Nephron (organoid): ENCODE results near the gene S100A16.
A peak's percentile ranks its signal among the peaks of the same experiment; 100 is the strongest.

Experiments used
- H3K27ac Mint-ChIP-seq, 3 experiments: 2 replicates each; pipeline ENCODE4 v1.8.0; 2020; ENCODE audit warnings: mixed read lengths in 3 of 3, mild to moderate bottlenecking in 2 of 3, moderate library complexity in 1 of 3
- H3K27me3 Mint-ChIP-seq: 2 replicates; pipeline ENCODE4 v1.8.0; 2021; ENCODE audit warnings: low read depth, mild to moderate bottlenecking, moderate library complexity, mixed read lengths
- H3K36me3 Mint-ChIP-seq: 2 replicates; pipeline ENCODE4 v1.8.0; 2020; ENCODE audit warnings: low read depth, mixed read lengths
- H3K4me1 Mint-ChIP-seq: 2 replicates; pipeline ENCODE4 v1.8.0; 2020; ENCODE audit warnings: mixed read lengths
- H3K4me3 Mint-ChIP-seq, 3 experiments: 2 replicates each; pipeline ENCODE4 v1.8.0; 2020; ENCODE audit warnings: mild to moderate bottlenecking in 3 of 3, mixed read lengths in 3 of 3, moderate library complexity in 2 of 3
- H3K9me3 Mint-ChIP-seq: 2 replicates; pipeline ENCODE4 v1.8.0; 2020; ENCODE audit warnings: mixed read lengths
- TF ChIP-seq, protein P1 (sequence below), 3 experiments: fragments of 200-600 bp; sonication (generic); IDR thresholded peaks; one replicate each; pipeline ENCODE4 v1.5.0; 2021; ENCODE audit warnings: antibody characterized with exemption in 3 of 3; ENCODE audit not compliant: unreplicated experiment in 3 of 3

S100A16 gene

DNA sequence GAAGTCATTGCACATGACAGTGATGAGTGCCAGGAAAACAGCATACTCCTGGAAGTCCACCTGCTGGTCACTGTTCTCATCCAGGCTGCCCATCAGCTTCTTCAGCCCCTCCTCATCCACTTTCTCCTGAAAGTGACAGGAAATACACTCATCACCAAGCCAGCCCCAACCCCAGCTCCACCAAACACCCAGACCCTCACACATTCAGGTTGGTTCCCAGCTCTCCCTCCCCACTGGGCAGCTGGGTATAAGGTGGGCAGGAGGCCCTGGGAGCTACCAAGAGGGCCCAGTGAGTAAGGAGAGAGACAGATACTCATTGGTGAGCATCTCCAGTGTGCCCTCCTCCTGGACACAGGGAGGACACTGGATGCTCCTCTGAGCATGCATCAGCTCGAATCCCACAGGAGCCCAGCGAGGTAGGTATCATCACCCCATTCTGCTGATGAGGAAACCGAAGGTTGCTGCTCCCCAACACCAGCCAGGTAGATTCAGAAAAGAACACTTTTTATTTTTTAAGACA lies 51.4 kb downstream of the S100A16 start:
- Mint-ChIP-seq H3K9me3 (no peaks in the 10 kb centered on the region), H3K4me3 (no peak overlapping the region), H3K27ac (no peak overlapping the region), H3K4me1 (peaks cover 21% of the 10 kb centered on the region), H3K27me3 (no peaks in the 10 kb centered on the region), H3K36me3 (no peaks in the 10 kb centered on the region)
- TF ChIP-seq, protein P1, sequence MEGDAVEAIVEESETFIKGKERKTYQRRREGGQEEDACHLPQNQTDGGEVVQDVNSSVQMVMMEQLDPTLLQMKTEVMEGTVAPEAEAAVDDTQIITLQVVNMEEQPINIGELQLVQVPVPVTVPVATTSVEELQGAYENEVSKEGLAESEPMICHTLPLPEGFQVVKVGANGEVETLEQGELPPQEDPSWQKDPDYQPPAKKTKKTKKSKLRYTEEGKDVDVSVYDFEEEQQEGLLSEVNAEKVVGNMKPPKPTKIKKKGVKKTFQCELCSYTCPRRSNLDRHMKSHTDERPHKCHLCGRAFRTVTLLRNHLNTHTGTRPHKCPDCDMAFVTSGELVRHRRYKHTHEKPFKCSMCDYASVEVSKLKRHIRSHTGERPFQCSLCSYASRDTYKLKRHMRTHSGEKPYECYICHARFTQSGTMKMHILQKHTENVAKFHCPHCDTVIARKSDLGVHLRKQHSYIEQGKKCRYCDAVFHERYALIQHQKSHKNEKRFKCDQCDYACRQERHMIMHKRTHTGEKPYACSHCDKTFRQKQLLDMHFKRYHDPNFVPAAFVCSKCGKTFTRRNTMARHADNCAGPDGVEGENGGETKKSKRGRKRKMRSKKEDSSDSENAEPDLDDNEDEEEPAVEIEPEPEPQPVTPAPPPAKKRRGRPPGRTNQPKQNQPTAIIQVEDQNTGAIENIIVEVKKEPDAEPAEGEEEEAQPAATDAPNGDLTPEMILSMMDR (IDR thresholded peaks at IDR 0.05; ENCODE audit: unreplicated experiment in 3 of 3), result no peak

DNA sequence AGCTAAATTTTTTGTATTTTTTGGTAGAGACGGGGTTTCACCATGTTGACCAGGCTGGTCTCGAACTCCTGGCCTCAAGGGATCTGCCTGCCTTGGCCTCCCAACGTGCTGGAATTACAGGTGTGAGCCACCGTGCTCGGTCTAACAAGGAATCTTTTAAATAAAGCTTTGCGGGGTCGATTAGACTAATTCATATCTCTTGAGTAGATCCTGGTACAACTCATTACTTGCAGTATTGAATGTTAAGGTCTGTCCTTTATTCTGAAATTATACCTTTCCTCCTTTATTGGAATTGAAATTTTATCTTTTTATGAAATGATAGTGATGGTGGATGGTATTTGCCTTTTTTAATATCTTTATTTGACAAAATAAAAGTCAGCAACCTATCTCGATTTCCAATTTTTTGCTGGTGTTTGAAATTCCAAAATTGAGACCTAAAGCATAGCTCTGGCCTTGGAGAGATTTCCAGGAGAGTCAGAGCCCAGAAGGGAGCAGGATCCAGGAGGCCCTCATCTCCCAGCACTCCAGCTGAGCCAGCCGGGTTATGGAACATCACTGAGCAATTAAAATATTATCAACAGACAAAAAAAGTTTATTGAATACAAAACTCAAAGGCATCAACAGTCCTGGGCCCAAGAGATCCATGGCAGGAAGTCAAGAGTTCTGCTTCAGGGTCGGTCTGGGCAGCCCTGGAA lies 52.0 kb downstream of the S100A16 start:
- no peaks in the 10 kb centered on the region for H3K9me3 Mint-ChIP-seq
- H3K27me3 Mint-ChIP-seq, result no peaks in the 10 kb centered on the region
- H3K4me1 Mint-ChIP-seq, result peaks cover 15% of the 10 kb centered on the region
- TF ChIP-seq, protein P1 (IDR thresholded peaks at IDR 0.05; ENCODE audit: unreplicated experiment in 3 of 3), result no peak
- H3K36me3 Mint-ChIP-seq, result no peaks in the 10 kb centered on the region
- H3K27ac Mint-ChIP-seq, result no peak overlapping the region
- H3K4me3 Mint-ChIP-seq, result no peak overlapping the region

DNA sequence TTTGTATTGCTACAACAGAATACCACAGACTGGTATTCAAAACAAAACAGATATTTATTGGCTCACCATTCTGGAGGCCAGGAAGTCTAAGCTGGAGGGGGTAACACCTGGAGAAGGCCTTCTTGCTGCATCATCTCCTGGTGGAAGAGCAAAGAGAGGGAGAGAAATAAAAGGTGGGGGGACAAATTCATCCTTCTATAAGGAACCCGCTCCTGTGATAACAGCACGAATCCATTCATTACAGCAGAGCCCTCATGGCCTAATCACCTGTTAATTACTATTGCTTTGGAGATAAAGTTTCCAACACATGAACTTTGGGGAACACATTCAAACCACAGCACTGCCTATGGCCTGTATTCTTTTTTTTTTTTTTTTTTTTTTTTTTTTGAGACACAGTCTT lies 52.7 kb downstream of the S100A16 start:
- Mint-ChIP-seq H3K4me1 (peaks cover 11% of the 10 kb centered on the region), H3K4me3 (no peak overlapping the region), H3K36me3 (no peaks in the 10 kb centered on the region), H3K27ac (peak overlapping the region in 1 of 3 experiments; percentile 56), H3K9me3 (no peaks in the 10 kb centered on the region), H3K27me3 (no peaks in the 10 kb centered on the region)
- TF ChIP-seq, protein P1 (IDR thresholded peaks at IDR 0.05; ENCODE audit: unreplicated experiment in 3 of 3), result no peak

DNA sequence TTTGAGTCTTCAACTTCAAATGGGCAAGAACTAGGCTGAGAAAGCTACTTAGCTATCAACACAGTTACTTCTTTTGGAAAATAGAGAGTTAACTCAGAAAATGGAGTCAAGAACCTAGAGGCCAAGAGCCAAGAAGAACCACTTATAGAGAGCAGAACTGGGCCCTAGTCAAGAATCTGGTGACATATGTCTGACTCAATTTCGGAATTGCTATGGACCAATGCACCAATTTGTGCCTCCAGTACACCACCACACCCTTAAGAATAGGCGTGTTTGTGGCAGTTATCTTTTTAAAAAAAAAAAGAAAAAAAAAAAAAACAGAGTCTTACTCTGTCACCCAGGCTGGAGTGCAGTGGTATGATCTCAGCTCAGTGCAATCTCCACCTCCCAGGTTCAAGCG lies 55.1 kb downstream of the S100A16 start:
- TF ChIP-seq, protein P1 (IDR thresholded peaks at IDR 0.05; ENCODE audit: unreplicated experiment in 3 of 3), result no peak
- Mint-ChIP-seq H3K4me3 (no peak overlapping the region), H3K9me3 (no peaks in the 10 kb centered on the region), H3K36me3 (no peaks in the 10 kb centered on the region), H3K27me3 (no peaks in the 10 kb centered on the region), H3K27ac (no peak overlapping the region), H3K4me1 (peaks cover 22% of the 10 kb centered on the region)
